ENCODE measurements around the gene ASTN2.

The ASTN2 gene

DNA sequence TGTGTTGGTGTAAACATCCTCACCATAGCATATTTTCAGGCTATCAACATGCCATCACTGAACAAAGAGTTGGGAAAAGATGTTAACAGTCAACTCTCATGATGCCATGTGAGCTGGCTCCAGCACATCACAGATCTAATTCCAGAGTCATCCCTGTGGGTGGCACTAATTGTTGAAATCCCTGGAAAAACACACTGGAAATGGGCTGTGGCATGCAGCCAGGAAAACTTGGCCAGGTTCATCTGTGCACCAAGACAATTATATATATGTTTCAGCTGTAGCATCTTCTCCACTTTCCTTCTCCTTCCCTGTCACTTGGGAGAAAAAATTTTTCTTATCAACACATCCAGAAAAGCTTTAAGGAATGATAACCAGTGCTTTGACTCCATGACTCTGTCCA lies 414.0 kb downstream of the ASTN2 start:
- no peak for DNase-seq

DNA sequence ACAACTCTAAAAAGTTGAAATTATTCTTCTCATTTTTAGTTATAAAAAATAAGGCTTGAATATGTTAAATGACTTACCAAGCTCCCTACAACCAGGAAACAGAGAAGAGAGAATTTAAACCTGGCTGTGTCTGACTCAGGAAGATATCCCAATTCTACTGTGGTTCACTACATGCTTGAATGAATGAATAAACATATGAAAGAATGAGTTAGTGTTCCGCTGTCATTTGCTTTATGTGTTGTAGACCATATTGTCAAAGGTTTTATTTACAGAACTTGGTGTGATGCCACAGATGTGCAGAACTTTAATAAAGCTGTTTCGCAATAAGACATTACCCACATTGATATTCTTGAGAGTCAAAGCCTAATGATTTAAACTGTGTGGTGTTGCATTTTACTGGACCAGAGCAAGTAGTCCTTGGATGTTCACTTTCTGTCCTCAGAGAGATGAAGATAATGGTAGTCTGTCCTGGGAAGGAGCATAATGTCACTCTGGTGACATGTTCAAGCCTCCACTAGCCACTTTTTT lies 414.6 kb downstream of the ASTN2 start:
- no peak for DNase-seq

DNA sequence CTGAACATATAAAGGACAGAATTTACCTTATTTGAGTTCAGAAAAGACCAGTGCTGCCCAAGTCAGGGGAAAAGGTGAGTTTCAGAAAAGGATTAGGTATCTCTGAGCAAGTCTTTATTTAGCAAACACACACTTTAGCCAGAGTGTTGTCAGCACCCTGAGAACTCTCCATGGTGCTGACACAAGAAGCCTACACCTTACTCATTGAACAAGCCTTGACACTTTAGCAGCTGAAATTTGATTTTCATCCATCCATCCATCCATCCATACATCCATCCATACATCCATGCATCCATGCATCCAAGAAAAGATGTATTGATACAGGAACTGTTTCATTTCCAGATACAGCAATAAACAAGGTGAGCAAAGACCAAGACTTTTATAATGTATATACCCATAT lies 416.6 kb downstream of the ASTN2 start:
- DNase-seq, result peak; percentile 1 to 2

DNA sequence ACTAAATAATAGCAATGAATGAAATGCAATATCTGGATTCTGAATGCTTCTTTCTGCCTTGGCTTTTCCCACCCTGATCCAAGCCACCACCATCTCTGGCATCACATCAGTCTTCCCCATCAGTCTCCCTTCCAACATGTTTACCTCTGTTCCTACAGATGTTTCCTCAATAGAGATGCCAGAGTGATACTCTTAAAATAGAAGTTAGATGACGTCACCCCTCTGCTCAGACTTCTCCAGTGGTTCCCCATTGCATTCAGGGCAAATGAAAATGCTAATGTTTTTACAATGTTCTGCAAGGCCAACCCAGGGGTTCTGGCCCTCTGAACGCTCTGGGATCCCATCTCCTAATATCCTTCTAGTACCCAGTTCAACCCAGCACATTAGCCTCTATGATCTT lies 422.0 kb downstream of the ASTN2 start:
- no peak for DNase-seq

DNA sequence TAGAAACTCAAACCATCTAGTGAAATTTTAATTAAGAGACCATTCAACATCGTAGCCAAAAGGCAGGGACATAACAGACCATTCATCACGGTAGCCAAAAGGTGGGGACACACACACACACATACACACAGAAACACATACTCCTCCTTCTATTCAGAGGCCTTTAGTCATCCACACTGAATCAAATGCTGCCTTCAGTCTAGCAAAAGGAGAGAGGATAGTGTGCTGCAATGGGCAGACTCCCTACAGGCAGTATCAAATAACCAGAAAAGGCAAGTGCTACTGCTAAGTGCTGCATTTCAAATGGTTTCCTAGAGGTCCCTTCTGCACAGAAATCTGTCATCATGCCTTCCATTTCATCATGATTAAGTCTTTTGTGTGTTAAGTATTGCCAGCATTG lies 423.8 kb downstream of the ASTN2 start:
- no peak for DNase-seq

DNA sequence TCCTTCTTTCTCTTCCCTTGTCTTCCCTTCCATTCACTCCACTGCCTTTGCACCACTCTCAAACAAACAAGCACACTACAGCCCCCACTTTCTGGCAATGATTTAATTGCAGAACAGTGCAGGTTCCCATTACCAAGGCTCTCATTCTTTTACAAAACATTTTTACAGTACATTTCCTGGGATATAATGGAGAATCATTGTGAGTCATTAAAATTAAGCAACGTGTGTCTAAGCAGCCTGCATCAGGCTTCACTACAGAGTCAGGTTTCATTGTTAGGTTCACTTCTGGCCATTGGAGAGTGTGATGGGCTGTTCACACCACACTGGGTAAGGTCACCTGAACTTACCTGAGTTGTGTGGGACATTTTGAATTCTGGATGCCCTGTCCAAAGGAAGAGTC lies 424.3 kb downstream of the ASTN2 start:
- DNase-seq, result no peak

DNA sequence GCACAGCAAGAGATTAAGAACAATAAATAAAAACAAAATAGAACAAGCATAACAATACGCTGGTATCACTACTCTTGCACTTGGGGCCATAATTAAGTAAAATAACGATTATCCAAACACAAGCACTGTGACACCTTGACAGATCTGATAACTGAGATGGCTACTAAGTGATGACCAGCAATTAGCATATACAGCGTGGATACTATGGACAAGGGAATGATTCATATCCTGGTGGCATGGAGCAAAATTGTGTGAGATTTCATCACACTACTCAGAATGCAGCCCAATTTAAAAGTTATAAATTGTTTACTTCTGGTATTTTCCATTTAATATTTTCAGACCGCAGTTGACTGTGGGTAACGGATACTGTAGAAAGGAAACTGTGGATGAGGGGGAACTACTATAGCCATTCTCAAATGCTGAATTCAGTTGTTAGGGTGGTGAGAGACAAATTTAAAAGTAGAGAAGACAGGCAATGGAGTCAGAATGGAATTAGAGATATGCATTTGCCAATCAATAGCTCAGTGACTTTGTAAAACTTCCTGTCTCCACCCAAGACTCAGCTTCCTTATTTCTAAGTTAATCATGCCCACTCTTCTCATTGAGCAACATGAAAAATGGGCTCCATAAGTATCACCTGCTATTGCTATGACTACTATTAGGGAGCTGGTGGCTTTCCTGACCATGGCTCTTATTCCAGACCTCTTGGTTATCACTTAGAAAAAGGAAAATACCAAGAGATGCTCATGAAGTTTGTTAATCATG lies 427.0 kb downstream of the ASTN2 start:
- peak in 1 of 2 experiments; percentile 1 for DNase-seq

DNA sequence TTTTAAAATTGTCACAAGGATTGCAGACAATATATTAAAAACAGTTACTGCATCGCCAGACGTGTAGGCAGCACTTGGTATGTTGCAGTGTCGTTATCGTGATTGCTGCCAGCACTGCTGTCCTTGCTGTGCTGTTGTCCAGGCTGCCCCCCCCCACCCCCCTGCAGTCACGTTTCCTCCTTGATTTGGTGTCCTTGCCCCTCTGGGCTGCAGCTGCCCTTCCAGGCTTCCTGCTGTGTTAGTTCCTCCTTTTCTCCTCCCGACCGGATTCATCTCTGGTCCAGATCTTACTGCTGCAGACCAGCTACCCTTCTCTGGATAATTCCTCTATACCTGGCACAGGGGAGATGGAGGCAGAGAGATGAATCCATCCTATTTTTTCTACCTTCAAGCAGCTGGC lies 428.8 kb downstream of the ASTN2 start:
- DNase-seq, result no peak

DNA sequence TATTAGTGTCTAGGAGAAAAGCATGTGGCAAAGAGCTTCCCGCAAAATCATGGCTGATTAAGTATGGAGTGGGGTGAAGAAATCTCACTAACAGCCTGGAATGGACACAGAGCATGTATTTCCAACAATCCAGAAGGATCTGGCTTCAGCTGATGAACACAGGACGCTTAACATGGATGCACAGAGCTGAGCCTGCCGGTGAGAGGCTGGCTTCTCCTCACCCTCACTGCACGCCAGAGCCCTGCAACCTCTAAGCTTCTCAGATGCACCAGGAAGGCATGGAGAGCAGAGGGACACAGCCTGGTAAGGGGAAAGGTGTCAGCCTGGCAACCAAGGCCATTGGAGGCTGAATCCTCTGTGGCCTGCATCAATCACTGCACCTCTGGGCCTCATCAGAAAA lies 429.3 kb downstream of the ASTN2 start:
- no peak for DNase-seq

DNA sequence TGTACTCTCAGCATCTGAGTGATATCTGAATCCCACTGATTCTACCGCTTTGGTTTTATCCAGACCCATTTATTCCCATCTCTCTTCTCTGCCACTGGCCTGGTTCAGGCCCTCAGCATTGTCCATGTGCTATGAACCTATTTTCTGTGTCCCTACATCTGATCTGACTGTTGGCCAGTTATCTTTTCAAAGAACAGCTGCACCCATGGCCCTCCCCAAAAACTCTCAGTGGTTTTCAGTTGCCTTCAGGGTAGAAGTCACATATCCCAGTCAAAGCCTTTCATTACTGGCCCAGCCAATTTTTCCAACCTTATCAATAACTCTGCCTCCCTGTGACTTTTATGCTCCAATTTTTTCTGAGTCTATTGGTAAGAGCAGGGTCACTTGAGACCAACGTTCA lies 430.7 kb downstream of the ASTN2 start:
- no peak for DNase-seq

DNA sequence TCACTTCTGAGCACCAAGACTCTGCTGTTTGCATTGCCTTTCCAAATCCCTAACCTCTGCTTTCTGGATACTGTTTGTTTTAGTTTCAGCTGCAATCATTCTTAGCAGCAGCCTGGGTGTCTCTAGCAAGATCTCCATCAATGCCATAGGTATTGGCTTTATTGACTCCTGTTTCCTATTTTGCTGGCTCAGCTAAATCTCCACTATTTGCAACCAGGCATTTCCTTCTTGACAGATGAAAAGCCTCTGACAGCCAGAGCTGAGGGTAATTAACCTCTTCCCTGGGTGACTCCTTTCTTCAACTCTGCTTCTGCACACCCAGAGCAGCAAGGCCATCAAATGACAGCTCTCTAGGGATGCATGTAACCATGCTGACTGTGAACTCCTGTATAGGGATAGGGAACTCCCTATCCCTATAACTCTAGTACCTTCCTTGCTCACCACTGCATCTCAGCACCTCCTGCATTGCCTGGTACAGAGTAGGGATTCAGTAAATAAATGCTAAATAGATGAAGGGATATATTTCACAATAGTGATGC lies 434.2 kb downstream of the ASTN2 start:
- DNase-seq, result no peak

DNA sequence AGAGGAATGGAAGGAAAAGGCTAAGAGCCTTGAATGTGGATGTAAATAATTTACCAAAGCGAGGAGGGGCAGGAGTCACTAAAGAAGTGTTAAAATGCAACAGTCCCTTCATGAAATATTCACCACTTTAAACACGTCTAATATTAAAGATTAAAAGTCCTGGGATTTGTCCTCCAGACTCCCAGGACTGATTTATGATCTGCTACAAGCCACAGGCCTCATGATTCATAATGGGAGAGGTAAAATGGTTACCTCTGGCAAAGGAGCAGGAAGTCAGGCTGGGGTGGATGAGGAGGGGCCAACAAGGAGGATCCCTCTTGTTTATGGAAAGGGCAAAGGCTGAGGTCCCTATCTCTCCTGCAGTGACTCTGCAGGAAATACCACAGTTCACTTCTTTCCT lies 435.4 kb downstream of the ASTN2 start:
- DNase-seq, result no peak

DNA sequence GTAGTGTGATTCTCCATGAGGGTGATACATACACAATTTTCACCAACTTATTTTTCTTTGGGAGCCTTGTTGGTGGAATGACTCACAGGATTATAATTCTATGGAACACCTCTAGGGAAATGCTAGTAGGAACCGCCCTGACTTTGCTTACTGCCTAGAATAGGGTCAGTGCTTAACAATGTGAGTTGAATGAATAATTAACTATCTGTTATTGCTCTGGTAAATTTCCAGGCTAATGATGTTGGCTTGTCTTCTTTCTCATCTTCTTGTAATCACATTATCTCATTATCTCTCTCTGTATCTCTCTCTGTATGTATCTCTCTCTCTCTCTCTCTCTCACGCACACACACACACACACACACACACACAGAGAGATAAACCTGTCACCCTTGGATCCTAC lies 436.7 kb downstream of the ASTN2 start:
- no peak for DNase-seq

DNA sequence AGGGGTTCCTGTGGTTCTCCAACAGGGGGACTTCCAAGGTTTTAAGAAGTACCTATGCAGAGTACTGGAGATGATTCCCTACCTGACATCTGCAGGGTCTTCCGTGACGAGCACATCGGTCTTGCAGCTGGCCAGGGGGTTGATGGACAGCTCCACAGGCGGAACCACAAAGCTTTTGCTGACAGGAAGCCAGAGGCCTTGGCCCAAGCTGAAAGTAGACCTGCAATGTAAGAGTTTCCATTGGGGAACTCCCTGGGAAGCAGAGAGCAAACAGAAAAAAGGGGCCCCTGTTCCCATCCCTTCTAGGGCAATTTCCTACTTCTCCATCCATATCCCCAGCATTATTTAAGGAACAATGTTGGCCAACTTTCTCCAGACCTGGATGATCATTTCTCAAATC lies 439.7 kb downstream of the ASTN2 start:
- no peak for DNase-seq

DNA sequence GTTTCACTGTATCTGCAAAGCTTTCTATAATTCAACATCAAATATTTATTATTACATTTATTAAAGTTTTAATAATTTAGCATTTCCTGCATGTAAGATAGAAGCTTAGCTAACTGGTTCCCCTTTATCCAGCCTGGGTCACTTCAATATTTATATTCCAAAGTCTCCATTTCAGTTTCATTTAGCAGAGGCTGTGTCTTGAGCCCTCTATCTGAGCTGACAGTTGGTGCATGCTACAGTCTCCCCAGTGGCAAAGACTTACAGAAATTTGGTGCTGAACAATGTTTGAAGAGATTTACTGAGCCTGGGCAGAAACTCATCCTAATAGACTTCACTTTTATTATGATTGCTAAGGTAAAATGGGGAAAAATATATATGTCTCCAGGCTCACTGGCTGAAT lies 448.7 kb downstream of the ASTN2 start:
- no peak for DNase-seq

DNA sequence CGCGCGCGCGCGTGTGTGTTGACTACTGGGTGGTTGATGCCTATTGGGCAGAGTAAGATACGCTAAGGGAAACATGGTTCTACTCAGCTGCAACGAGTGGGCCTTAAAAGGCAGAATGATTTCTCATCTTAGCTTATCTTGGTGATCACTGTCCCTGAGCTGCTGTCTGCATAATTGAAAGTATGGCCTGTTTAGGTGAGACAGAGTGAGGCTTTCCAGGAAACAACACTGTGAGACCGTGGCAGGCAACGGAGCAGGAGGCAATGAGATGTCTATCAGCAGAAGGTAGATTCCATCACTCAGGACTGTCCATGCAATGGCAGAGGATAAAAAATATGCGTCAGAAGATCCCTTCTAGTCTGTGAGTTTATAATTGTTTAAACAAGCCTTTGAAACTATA lies 450.6 kb downstream of the ASTN2 start:
- DNase-seq, result no peak

DNA sequence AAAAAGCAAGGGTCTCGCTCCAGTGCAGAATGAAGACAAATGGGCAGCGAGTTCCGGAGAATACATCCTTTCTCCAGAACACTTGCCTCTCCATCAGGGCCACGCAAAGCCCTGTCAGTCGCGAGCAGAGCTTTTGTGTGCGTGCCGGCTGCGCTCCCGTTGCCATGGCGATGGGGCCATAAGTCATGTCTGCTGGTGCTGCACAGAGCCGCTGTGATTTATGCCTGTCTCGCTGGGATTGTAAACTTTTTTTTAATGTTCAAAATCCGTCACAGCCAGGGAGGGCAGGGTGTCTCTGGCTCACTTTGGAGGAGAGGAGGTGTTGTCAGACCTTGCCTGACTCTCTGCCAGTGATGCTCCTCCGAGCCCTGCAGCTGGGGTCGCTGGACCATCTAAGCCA lies 455.0 kb downstream of the ASTN2 start:
- no peak for DNase-seq

DNA sequence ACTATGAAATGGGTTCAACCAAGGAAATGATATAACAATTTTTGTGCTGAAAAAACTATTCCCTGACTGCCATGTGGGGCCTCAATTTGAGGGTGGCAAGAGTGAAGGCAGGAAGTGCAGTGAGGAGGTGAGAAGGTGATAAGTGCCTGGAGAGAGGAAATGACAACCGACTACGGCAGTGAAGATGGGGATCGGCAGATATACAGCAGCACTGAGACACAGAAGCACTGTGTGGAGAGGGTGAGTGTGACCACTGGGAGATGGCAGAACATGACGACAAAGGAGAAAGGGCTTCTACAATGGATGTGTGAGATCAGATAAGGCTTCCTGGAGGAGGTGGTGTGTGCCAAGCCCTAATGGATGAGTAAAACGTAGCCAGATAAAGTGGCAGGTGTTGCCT lies 456.0 kb downstream of the ASTN2 start:
- no peak for DNase-seq

DNA sequence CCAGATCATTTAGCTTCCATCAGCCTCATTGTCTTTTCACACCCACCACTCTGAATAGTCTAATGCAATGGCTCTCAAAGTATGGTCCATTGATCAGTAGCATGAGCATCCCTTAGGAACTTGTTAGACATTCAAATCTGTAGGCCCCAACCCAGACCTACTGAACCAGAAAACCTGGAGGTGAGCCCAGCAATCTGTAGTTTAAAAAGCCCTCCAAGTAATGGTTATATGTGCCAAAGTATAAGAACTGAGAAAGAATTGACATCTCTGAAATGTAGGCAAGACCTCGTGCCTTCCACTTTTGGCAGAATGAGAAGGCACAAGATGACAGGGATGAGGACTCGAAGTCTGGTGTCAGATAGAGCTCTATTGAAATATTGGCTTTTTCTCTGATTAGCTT lies 460.1 kb downstream of the ASTN2 start:
- no peak for DNase-seq

DNA sequence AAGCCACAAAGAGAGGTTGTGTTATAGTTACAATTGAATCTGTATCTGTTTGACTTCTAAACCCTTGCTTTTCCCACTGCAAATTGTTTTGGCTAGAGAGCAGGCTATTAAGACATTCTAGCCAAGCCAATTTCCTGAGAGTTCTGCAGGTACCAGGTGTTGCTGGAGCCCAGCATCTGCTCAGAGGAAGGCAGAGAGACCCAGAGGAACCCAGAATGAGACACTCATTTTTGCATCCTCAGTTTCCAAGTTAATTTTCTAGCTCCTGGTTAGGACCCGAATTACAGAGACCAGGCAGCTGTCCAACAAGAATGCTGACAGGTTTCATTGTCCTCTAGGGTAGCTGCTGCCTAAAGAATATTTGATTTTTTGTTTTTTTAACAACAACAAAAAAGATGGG lies 461.6 kb downstream of the ASTN2 start:
- no peak for DNase-seq

DNA sequence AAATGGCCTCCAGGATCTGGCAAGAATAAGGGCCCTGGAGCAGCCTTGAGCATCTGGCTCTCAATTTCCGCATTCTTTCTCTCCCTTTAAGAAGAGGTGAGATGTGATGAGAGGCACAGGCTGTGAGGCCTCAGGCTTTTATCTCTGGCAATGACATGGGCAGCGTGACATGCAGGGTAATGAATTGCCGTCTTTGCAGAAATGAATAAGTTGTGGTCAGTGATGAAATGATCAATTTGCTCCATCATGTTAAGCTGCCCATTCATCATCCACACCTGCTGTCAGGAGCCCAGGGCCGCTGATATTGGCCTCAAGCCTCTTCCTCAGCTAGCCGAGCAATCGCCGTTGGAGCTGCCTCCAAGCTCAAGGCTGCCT lies 462.4 kb downstream of the ASTN2 start:
- DNase-seq, result no peak

DNA sequence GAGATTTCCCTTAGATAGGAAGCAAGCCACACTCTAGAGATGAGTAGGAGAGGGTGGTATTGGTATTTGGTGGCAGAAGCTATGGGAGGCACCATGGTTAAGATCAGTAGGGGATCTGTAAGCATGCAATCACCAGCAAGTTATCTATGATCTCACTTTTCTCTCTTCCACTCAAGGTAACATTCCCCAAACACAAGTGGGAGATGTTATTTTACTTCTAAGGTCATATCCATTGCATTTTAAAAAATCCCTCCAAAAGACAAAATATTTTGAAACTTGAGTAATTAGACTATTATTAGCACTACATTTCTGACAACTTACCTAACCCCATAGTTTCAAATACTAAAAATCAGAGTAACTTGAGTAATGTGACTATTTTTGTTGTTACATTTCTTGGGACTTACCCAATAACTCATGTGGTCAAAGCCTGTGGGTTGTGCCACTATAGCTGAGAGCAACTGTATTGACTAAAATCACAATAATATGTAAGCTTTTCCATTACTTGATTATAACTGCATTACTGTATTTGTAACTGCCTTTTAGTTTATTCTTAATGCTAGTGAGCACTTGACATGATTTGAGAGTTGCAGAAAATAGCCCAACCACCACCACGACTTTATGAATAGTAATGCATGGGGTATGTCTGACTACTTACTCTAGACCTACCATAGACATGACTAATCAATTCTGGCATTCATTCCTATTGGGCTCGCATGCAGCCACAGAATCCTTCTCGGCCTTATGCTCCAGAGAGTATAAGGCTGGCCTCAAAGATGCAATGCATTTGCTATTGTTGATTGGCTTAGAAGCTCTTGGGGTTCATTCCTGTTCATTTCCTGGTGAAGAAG lies 463.0 kb downstream of the ASTN2 start:
- no peak for DNase-seq

DNA sequence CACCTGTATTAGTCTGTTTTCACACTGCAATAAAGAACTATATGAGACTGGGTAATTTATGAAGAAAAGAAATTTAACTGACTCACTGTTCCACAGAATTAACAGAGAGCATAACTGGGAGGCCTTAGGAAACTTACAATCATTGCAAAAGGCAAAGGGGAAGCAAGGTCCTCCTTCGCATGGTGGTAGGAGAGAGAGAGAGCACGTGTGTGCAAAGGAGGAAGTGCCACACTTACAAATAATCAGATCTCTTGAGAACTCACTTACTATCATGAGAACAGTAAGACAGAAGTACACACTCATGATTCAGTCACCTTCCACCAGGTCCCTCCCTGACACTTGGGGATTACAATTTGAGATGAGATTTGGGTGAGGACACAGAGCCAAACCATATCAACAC lies 469.0 kb downstream of the ASTN2 start:
- DNase-seq, result no peak
